Measurements from ENCODE around the gene NTF4.
"Not testable (repeated sequence)": the region's sequence is repeated elsewhere in the genome, so short reads cannot be mapped to it uniquely, and the experiment has no call there.

Gene NTF4

DNA sequence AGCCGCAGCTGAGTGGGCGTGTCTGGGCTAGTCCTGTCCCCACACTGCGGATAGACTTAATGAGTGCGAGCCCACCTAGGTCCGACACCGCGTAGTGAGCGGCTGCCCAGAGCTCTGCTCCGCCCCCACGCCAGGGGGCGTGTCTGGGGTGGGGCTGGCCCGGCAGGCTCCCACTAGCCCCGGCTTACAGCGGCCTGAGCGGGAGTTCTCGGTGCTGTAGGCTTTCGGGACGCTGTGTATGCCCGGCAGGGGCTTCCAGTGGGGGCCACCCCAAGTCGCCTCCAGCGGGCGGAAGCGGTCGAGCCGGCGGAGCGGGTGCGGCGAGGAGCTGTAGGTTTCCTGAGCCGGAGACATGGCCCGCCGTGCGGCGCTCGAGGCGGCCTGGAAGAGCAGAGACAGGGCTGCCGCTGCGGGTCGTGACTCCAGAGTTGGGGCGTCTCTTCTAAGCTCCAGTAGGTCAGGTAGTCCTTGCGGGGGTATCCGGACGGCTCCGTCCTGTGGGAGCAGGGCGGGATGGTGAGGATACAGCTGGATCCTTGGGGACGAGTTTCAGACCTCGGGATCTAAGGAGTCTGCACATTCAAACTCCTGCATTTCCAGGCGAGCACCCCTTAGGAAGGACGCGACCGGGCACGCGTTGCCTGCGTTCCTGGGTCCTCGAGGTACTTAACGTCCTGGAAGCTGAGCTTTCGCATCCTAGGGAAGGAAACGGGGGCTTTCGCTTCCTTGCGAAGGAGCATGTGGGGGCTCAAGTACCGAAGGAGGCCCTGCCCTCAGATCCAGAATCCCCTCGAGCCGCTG is 8.3 kb downstream of the NTF4 start:
- DNase-seq = peak in 3 of 4 experiments; percentile 18 to 42 (median 20)

DNA sequence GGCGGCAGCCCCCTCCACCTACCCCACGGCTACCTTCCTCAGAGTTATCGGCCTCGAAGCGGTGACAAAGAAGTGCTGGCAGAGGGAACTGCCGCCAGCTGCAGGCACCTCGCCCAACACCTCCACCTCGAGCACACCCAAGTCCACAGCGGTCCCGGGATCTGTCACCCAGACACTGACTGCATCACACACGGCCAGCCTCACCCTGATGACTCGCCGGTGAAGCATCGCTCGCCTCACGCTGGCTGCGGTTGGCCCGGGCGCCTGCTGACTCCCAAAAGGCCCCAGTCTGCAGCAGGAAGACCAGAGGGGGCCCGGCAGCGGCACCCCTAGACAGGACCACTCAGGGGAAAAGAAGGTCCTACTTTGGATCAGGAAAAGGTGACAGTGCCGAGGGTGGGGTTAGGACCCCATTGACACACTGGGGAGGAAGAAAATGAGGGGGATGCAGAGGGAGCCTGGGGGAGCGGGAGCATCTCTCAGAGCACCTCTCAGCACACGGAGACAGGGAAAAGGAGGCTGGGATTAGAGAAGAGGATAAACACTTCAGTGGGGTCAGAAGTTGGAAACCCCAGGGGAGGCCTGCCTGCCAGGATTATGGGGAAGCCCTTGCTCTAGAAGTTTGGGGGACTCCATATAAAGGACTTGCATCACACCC is 14.1 kb downstream of the NTF4 start:
- not testable (repeated sequence) for DNase-seq

DNA sequence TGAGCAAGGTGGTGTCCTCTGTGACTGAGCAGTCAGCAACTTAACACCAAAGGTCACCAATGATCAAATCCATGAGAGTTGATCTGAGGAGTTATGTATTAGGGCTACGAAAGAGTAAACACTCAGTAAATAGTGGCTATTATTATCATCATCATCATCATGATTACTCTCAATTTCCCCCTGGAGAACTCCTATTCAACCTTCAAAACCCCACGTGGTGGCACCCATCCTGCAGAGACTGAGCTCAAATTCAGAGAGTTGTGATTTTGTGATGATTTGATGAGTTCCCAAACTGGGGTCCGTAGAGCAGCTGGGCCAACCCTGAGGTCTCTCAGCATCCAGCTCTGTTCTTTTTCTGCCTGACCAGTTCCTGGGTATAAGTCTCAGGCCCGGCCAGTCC is 14.8 kb downstream of the NTF4 start:
- not testable (repeated sequence) for DNase-seq

DNA sequence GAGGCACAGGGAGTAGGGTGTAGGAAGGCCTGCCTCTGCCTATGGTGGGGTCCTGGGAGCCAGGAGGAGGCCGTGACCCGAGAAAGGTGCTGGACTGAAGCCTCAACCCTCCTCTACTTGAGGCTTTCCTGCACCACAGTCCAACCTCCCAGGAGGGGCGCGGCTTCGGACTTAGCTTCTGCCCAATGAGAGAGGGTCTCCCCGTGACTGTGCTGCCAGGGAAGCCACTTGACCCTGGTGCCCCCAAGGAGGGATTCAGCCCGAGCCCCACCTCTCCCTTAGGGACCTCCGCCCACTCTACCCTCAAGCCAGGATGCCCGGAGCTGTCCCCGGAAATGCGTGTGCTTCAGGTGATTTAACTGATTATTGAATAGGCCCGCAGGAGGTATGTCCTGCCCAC is 15.6 kb downstream of the NTF4 start, which contains the start of gene CGB8:
CGB8 (minus strand) TSS at position 101 of the 400 bp plus-strand sequence. CDS start 372 bp downstream, outside the sequence.
- not testable (repeated sequence) for DNase-seq

DNA sequence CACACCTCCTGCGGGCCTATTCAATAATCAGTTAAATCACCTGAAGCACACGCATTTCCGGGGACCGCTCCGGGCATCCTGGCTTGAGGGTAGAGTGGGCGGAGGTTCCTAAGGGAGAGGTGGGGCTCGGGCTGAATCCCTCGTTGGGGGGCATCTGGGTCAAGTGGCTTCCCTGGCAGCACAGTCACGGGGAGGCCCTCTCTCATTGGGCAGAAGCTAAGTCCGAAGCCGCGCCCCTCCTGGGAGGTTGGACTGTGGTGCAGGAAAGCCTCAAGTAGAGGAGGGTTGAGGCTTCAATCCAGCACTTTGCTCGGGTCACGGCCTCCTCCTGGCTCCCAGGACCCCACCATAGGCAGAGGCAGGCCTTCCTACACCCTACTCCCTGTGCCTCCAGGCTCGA is 21.1 kb downstream of the NTF4 start, which contains the start of gene CGB5:
CGB5 (plus strand) TSS at position 301 of the 400 bp plus-strand sequence. CDS start 362 bp downstream, outside the sequence.
- DNase-seq = not testable (repeated sequence)

DNA sequence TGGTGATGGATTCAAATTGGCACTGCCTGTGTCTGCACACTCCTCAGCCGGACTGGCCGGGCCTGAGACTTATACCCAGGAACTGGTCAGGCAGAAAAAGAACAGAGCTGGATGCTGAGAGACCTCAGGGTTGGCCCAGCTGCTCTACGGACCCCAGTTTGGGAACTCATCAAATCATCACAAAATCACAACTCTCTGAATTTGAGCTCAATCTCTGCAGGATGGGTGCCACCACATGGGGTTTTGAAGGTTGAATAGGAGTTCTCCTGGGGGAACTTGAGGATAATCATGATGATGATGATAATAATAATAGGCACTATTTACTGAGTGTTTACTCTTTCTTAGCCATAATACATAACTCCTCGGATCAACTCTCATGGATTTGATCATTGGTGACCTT is 22.0 kb downstream of the NTF4 start:
- not testable (repeated sequence) for DNase-seq

DNA sequence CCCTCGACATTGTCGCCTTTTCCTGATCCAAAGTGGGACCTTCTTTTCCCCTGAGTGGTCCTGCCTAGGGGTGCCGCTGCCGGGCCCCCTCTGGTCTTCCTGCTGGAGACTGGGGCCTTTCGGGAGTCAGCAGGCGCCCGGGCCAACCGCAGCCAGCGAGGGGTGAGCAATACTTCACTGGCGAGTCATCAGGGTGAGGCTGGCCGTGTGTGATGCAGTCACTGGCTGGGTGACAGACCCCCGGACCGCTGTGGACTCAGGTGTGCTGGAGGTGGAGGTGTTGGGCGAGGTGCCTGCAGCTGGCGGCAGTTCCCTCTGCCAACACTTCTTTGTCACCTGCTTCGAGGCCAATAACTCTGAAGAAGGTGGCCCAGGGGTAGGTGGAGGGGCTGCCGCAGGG is 22.4 kb downstream of the NTF4 start:
- DNase-seq = no peak

DNA sequence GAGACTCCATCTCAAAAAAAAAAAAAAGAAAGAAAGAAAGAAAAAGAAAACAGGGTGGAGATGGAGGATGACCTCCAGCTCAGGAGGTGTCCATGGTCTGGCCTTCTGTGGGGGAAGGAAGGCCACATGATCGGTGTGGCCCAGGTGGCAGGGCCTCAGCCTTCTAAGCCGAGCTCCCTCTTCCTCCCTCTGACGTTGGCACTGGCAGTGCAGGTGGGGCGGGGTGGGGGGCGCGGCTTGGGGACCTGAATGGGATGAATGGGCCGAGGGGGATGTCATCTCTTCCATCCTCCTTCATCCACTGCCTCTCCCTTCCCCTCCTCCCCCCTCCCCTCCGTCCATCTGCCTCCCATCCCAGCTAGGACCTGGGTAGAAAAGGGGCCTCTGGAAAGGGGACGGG is 24.9 kb downstream of the NTF4 start:
- not testable (repeated sequence) for DNase-seq

DNA sequence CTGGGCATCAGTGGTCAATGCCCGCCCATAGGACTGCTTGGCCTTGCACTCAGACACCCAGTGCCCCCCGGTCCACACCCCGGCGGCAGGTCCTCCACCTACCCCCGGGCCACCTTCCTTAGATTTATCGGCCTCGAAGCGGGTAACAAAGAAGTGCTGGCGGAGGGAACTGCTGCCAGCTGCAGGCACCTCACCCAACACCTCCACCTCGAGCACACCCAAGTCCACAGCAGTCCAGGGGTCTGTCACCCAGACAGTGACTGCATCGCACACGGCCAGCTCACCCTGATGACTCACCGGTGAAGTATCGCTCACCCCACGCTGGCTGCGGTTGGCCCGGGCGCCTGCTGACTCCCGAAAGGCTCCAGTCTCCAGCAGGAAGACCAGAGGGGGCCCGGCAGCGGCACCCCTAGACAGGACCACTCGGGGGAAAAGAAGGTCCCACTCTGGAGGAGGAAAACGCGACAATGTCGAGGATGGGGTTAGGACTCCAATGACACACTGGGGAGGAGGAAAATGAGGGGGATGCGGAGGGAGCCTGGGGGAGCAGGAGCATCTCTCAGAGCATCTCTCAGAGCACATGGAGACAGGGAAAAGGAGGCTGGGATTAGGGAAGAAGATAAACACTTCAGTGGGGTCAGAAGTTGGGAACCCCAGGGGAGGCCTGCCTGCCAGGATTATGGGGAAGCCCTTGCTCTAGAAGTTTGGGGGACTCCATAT is 25.9 kb downstream of the NTF4 start:
- not testable (repeated sequence) for DNase-seq

DNA sequence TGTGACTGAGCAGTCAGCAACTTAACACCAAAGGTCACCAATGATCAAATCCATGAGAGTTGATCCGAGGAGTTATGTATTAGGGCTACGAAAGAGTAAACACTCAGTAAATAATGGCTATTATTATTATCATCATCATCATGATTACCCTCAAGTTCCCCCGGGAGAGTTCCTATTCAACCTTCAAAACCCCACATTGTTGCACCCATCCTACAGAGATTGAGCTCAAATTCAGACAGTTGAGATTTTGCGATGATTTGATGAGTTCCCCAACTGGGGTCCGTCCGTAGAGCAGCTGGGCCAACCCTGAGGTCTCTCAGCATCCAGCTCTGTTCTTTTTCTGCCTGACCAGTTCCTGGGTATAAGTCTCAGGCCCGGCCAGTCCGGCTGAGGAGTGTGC is 26.5 kb downstream of the NTF4 start:
- DNase-seq = not testable (repeated sequence)

DNA sequence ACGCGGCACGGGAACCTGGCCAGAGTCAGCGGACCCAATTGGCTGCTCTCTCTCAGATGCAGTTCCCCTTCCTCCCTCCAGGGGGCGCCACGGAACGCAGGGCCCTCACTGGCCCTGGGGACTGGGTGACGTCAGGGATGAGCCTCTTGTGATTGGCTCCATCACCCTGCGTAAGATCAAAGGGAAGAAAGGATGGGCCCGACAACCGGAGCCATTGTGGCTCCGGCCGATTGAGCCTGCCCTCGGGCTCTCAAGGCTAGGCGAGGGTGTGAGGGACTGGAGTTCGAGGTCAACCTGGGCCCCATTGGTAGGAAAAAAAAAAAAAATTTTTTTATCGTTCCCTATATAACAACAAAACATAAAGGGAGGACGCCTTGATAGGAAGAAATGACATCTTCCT is 27.8 kb downstream of the NTF4 start, which contains the start of gene CGB1:
CGB1 (minus strand) TSS at position 81 of the 400 bp plus-strand sequence. CDS start 184 bp downstream, outside the sequence.
- peak in 1 of 4 experiments; percentile 5 for DNase-seq

DNA sequence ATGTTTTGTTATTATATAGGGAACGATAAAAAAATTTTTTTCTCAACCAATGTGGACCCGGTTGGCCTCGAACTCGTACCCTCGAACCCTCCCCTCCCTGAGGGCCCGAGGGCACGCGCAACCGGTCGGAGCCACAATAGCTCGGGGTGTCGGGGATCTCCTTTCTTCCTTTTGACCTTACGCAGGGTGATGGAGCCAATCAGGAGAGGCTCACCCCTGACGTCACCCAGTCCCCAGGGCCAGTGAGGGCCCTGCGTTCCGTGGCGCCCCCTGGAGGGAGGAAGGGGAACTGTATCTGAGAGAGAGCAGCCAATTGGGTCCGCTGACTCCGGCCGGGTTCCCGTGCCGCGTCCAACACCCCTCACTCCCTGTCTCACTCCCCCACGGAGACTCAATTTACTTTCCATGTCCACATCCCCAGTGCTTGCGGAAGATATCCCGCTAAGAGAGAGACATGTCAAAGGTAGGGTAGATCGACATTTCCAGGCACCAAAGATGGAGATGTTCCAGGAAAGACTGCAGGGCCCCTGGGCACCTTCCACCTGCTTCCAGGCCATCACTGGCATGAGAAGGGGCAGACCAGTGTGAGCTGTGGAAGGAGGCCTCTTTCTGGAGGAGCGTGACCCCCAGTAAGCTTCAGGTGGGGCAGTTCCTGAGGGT is 32.8 kb downstream of the NTF4 start, which contains the start of gene CGB2:
CGB2 (plus strand) TSS at position 249 of the 660 bp plus-strand sequence; CDS start at position 455, 206 bp downstream.
- DNase-seq = peak in 2 of 4 experiments; percentile 35 to 50

DNA sequence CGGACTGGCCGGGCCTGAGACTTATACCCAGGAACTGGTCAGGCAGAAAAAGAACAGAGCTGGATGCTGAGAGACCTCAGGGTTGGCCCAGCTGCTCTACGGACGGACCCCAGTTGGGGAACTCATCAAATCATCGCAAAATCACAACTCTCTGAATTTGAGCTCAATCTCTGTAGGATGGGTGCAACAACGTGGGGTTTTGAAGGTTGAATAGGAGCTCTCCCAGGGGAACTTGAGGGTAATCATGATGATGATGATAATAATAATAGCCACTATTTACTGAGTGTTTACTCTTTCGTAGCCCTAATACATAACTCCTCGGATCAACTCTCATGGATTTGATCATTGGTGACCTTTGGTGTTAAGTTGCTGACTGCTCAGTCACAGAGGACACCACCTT is 34.3 kb downstream of the NTF4 start:
- DNase-seq = not testable (repeated sequence)

DNA sequence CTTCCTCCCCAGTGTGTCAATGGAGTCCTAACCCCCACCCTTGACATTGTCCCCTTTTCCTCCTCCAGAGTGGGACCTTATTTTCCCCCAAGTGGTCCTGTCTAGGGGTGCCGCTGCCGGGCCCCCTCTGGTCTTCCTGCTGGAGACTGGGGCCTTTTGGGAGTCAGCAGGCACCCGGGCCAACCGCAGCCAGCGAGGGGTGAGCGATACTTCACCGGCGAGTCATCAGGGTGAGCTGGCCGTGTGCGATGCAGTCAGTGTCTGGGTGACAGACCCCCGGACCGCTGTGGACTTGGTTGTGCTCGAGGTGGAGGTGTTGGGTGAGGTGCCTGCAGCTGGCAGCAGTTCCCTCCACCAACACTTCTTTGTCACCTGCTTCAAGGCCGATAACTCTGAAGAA is 34.9 kb downstream of the NTF4 start:
- not testable (repeated sequence) for DNase-seq

DNA sequence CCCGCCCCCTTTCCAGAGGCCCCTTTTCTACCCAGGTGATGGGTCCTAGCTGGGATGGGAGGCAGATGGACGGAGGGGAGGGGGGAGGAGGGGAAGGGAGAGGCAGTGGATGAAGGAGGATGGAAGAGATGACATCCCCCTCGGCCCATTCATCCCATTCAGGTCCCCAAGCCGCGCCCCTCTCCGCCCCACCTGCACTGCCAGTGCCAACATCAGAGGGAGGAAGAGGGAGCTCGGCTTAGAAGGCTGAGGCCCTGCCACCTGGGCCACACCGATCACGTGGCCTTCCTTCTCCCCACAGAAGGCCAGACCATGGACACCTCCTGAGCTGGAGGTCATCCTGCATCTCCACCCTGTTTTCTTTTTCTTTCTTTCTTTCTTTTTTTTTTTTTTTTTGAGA is 35.9 kb downstream of the NTF4 start:
- DNase-seq = not testable (repeated sequence)

DNA sequence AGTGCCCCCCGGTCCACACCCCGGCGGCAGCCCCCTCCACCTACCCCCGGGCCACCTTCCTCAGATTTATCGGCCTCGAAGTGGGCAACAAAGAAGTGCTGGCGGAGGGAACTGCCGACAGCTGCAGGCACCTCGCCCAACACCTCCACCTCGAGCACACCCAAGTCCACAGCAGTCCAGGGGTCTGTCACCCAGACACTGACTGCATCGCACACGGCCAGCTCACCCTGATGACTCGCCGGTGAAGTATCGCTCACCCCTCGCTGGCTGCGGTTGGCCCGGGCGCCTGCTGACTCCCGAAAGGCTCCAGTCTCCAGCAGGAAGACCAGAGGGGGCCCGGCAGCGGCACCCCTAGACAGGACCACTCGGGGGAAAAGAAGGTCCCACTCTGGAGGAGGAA is 39.0 kb downstream of the NTF4 start:
- DNase-seq = not testable (repeated sequence)

DNA sequence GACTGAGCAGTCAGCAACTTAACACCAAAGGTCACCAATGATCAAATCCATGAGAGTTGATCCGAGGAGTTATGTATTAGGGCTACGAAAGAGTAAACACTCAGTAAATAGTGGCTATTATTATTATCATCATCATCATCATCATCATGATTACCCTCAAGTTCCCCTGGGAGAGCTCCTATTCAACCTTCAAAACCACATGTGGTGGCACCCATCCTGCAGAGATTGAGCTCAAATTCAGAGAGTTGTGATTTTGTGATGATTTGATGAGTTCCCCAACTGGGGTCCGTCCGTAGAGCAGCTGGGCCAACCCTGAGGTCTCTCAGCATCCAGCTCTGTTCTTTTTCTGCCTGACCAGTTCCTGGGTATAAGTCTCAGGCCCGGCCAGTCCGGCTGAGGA is 39.5 kb downstream of the NTF4 start:
- not testable (repeated sequence) for DNase-seq

DNA sequence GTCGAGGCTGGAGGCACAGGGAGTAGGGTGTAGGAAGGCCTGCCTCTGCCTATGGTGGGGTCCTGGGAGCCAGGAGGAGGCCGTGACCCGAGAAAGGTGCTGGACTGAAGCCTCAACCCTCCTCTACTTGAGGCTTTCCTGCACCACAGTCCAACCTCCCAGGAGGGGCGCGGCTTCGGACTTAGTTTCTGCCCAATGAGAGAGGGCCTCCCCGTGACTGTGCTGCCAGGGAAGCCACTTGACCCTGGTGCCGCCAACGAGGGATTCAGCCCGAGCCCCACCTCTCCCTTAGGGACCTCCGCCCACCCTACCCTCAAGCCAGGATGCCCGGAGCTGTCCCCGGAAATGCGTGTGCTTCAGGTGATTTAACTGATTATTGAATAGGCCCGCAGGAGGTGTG is 40.4 kb downstream of the NTF4 start, which contains the start of gene CGB3:
CGB3 (minus strand) TSS at position 101 of the 400 bp plus-strand sequence. CDS start 362 bp downstream, outside the sequence.
- not testable (repeated sequence) for DNase-seq

DNA sequence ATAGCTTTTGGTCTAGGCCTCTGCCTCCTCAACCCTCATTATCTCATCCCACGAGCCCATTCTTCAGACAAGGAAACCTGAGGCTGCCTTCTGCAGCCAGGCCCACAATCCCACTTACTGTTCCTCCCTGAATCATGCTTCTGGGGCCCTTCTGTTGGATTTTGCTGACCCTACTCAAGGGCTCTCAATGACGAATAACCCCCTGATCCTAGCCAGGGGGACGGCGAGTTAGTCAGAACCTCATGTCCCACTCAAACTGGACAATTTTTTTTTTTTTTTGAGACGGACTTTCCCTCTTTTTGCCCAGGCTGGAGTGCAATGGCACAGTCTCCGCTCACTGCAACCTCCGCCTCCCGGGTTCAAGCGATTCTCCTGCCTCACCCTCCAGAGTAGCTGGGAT is 42.5 kb downstream of the NTF4 start:
- DNase-seq = no peak

DNA sequence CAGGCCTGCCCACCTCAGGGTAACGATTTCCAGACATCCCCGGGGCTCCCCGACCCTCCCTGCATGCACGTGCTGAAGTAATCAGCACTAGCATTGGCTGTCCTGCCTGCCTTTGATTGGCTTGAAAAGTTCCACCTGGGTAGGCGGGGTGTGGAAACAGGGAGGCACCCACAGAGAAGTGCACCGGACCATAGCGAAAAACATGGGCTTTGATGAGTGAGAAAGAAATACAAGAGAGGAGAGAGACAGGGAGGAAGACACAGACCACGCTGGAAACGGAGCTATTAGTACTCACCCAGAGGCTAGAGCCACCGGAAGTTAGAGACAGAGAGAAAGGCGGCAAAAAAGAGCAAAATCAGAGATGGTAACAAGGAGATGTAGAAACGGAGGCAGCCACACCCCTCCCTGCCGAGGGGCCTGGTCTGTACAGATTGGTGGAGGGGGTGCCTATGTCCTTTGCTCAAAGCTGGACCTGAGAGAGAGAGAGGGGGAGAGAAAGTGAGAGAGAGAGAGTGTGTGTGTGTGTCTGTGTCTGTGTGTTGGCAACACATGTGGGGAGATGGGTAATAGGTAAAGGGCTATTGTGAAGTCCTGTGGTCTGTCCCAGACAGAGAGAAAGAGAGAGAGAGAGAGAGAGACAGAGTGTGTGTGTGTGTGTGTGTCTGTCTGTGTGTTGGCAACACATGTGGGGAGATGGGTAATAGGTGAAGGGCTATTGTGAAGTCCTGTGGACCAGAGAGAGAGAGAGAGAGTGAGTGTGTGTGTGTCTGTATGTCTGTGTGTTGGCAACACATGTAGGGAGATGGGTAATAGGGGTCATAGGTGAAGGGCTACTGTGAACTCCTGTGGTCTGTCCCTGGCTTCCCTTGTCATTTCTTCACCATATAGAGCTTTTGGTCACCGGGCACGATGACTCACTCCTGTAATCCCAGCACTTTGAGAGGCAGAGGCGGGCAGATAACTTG is 43.4 kb downstream of the NTF4 start:
- no peak for DNase-seq

DNA sequence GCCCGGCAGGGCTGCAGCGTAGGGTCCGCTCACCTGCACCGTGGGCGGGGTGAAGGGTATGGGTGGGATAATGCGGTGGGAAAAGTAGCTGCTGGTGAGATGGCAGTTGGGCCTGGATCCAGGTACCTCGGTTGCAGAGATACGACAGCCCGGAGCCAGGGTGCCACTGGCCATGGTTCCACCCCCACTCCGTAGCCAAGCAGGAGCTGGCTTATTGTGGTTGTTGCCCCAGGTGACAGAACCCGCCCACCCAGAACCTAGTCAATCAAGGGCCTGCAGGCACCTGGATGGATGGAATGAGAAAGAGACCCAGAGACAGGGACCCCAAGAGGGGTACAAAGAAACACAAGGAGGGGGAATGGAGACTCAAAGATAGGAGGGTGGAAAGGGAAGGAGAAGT is 44.3 kb downstream of the NTF4 start:
- no peak for DNase-seq
